Neutrophil (primary cell): ENCODE measurements around the gene GBX2.

ENCODE experiments used
- H3K27ac ChIP-seq: fragments of 200-600 bp; sonication (generic); 2 replicates; pipeline ENCODE4 v1.5.1; 2016; ENCODE audit warnings: mild to moderate bottlenecking, moderate library complexity
- H3K27me3 ChIP-seq: fragments of 200-600 bp; sonication (generic); 2 replicates; pipeline ENCODE4 v1.6.0; 2016; ENCODE audit warnings: mild to moderate bottlenecking
- H3K36me3 ChIP-seq: fragments of 200-600 bp; sonication (generic); 2 replicates; pipeline ENCODE4 v1.5.1; 2017
- H3K4me1 ChIP-seq, 2 experiments: fragments of 200-600 bp in 1 of 2; sonication (generic) in 1 of 2; 1 replicate in 1 of 2; 2 replicates in 1 of 2; pipeline versions ENCODE4 v1.5.1 to v1.6.1; 2013 to 2016; ENCODE audit warnings: low read depth in 1 of 2, low read length in 1 of 2, mild to moderate bottlenecking in 1 of 2, moderate library complexity in 1 of 2; ENCODE audit not compliant: control insufficient read depth in 1 of 2, insufficient read depth in 1 of 2
- H3K4me3 ChIP-seq, 2 experiments: fragments of 200-600 bp in 1 of 2; sonication (generic) in 1 of 2; 1 replicate in 1 of 2; 2 replicates in 1 of 2; pipeline ENCODE4 v1.5.1; 2013 to 2016; ENCODE audit warnings: low read depth in 1 of 2, low read length in 1 of 2, mild to moderate bottlenecking in 1 of 2, moderate library complexity in 1 of 2
- H3K9me3 ChIP-seq: fragments of 200-600 bp; sonication (generic); 2 replicates; pipeline ENCODE4 v1.5.1; 2016
- TF ChIP-seq, protein P1 (sequence below): fragments of 200-600 bp; sonication (generic); IDR thresholded peaks from 2 replicates; pipeline ENCODE4 v1.5.1; 2016; ENCODE audit warnings: antibody characterized with exemption

GBX2 gene

DNA sequence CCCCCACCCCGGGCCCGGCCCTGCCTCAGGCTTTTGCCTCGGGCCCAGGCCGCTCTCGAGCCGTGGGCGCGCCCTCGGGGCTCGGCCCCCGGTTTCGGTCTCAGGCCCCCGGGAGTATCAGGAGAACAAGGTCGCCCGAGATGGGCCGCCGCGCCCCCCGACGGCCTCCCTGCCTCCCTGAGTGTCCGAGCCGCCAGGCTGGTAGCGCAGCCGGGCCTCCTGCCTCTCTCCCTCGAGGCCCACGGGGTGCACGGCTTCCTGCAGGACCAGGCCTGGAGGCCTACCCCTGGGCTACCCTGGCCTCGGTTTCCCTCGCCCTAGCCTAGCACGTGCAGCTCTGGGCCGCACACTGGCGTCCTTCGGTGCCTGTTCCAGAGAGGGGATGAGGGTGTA is 8.4 kb downstream of the GBX2 start:
- H3K4me3 ChIP-seq, result no peak overlapping the region
- no peaks in the 10 kb centered on the region for H3K36me3 ChIP-seq
- H3K27ac ChIP-seq, result no peak overlapping the region
- no peaks in the 10 kb centered on the region for H3K4me1 ChIP-seq
- peaks cover 90% of the 10 kb centered on the region for H3K27me3 ChIP-seq
- TF ChIP-seq, protein P1, sequence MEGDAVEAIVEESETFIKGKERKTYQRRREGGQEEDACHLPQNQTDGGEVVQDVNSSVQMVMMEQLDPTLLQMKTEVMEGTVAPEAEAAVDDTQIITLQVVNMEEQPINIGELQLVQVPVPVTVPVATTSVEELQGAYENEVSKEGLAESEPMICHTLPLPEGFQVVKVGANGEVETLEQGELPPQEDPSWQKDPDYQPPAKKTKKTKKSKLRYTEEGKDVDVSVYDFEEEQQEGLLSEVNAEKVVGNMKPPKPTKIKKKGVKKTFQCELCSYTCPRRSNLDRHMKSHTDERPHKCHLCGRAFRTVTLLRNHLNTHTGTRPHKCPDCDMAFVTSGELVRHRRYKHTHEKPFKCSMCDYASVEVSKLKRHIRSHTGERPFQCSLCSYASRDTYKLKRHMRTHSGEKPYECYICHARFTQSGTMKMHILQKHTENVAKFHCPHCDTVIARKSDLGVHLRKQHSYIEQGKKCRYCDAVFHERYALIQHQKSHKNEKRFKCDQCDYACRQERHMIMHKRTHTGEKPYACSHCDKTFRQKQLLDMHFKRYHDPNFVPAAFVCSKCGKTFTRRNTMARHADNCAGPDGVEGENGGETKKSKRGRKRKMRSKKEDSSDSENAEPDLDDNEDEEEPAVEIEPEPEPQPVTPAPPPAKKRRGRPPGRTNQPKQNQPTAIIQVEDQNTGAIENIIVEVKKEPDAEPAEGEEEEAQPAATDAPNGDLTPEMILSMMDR, result no peak
- H3K9me3 ChIP-seq, result no peaks in the 10 kb centered on the region

DNA sequence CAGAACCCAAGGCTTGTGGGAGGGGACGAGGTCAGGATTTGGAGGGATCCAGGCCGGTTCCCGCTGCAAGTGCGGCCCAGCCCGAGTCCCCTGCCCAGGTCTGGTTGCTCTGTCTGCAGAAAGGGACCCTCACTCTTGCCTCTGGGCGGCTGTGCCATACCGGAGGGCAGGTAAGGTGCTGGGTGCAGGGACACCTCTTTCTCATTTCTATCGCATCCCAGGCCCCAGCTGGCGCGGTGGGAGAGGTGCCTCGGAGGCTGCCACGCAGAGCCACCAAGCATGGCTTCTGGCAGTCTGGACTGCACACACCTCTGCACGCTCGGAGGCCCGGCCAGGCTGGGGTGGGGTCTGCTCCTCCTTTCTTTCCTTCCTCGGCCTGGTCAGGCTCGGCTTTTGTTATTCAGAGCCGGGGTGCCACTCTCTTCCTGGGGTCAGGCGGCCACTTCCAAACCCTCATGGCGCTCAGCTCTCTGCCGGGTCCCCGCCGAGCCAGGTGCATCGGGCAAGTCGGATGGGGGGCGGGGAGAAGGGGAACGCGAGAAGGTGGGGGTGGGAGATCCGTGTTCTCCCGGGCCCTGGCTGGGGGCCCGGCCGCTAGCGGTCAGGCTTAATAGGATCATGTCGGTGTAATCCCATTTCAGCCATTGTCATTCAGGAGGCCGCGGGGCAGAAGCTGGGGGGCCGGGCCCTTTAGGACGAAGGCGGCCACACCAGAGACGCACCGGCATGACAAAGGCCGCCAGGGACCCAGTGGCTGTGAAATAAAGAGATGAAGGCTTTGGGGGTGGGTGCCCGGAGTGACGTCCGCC is 9.0 kb downstream of the GBX2 start:
- no peaks in the 10 kb centered on the region for H3K36me3 ChIP-seq
- no peaks in the 10 kb centered on the region for H3K4me1 ChIP-seq
- peaks cover 84% of the 10 kb centered on the region for H3K27me3 ChIP-seq
- no peak overlapping the region for H3K4me3 ChIP-seq
- TF ChIP-seq, protein P1, result no peak
- H3K9me3 ChIP-seq, result no peaks in the 10 kb centered on the region
- H3K27ac ChIP-seq, result no peak overlapping the region

DNA sequence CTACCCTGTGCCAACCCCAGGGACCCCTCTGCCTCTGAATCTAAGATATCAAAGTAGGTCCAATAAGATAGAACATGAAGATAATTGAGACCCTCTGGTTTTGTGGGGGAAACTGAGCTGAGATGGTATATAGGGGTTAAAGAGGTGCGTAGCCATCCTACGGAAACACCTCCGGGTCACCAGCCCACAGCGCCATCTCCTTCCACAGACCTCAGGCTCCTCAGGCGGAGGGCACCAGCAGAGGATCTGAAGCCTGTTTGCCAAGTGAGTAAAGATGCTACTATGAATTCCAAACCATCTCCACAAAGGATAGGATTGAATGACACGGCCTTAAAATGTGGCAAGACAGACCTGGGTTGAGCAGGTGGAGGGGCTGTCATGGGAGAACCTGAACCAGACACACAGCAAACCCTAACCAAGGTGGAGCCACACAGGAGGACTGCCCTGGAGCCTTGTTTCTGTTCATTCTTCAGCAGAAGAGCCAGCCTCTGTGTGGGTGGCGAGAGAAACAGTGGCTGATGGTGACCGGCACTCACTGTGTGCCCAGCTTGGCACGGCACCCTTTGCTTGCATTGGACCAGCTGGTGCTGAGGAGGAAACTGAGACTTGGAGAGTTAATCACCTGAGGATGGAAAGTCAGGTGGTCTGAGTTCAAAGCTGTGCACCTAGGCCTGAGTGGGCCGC is 10.2 kb downstream of the GBX2 start:
- Histone ChIP-seq H3K9me3 (no peaks in the 10 kb centered on the region), H3K27ac (no peak overlapping the region), H3K36me3 (no peaks in the 10 kb centered on the region), H3K4me3 (no peak overlapping the region), H3K4me1 (no peaks in the 10 kb centered on the region), H3K27me3 (peaks cover 72% of the 10 kb centered on the region)
- TF ChIP-seq, protein P1, result no peak

DNA sequence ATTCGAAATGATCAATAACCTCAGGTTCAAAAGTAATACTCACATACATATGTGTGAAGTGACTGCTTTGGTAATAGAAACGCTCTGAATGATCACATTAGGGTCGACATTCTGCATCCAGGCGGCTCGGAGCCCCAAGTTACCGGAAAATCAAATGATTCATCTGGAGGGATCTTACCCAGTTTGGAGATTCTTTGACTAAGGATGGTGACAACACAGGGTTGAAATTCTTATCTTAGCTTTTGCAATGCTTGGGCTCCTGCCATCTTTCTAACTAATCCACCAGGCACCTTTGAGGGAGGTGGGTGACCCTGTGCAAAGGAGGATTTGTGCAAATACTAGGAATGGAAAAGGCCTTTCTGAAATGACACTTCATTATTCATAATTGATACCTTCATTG is 10.8 kb downstream of the GBX2 start:
- Histone ChIP-seq H3K27ac (no peak overlapping the region), H3K4me3 (no peak overlapping the region), H3K9me3 (no peaks in the 10 kb centered on the region), H3K36me3 (no peaks in the 10 kb centered on the region), H3K27me3 (peaks cover 66% of the 10 kb centered on the region), H3K4me1 (no peaks in the 10 kb centered on the region)
- TF ChIP-seq, protein P1, result no peak

DNA sequence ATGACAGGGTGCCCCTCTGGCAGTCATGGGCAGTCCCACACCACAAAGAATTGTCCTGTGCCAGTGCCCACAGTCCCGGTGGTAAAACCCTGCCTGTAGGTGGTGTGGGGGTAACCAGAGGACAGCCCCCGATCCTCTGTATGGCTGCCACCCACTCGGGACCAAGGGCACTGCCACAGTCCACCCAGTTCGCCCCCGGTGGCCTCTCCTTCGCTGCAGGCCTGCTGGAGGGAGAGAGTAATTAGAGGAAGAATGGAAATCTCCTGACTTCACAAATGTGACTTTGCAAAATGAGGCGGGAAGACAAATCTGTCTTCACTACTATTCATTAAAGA is 11.4 kb downstream of the GBX2 start:
- Histone ChIP-seq H3K4me1 (no peaks in the 10 kb centered on the region), H3K4me3 (no peak overlapping the region), H3K9me3 (no peaks in the 10 kb centered on the region), H3K27ac (no peak overlapping the region), H3K27me3 (peaks cover 60% of the 10 kb centered on the region), H3K36me3 (no peaks in the 10 kb centered on the region)
- TF ChIP-seq, protein P1, result no peak
